MM.1S (cell line): ENCODE data around the gene AATK.

Experiments used
- DNase-seq: peaks from one replicate; pipeline ENCODE4 v3.0.0-alpha.2; 2015
- H2AFZ ChIP-seq: fragments of 300-600 bp; sonication (generic); 2 replicates; pipeline ENCODE4 v1.6.0; 2016; ENCODE audit warnings: antibody characterized with exemption, low read length
- H3F3A ChIP-seq: fragments of 300-600 bp; sonication (generic); 2 replicates; pipeline ENCODE4 v1.6.1; 2016; ENCODE audit warnings: mild to moderate bottlenecking, antibody characterized with exemption, low read length, moderate library complexity, mixed read lengths; ENCODE audit not compliant: insufficient read depth
- H3K27ac ChIP-seq: fragments of 300-600 bp; sonication (generic); 2 replicates; pipeline ENCODE4 v1.5.1; 2016; ENCODE audit warnings: mild to moderate bottlenecking, low read length
- H3K27me3 ChIP-seq: fragments of 300-600 bp; sonication (generic); replicated peaks from 2 replicates; pipeline ENCODE4 v1.6.0; 2016; ENCODE audit warnings: low read length; ENCODE audit not compliant: insufficient read depth
- H3K36me3 ChIP-seq: fragments of 300-600 bp; sonication (generic); replicated peaks from 2 replicates; pipeline ENCODE4 v1.6.1; 2016; ENCODE audit warnings: mild to moderate bottlenecking, low read length, mixed read lengths; ENCODE audit not compliant: insufficient read depth
- H3K4me1 ChIP-seq: fragments of 300-600 bp; sonication (generic); 2 replicates; pipeline ENCODE4 v1.6.1; 2016; ENCODE audit warnings: low read length, mixed read lengths
- H3K4me2 ChIP-seq: fragments of 300-600 bp; sonication (generic); 2 replicates; pipeline ENCODE4 v1.6.0; 2016; ENCODE audit warnings: low read depth, low read length
- H3K4me3 ChIP-seq: fragments of 300-600 bp; sonication (generic); 2 replicates; pipeline ENCODE4 v1.5.1; 2016; ENCODE audit warnings: low read length, mixed read lengths
- H3K79me2 ChIP-seq: fragments of 300-600 bp; sonication (generic); 2 replicates; pipeline ENCODE4 v1.6.1; 2016; ENCODE audit warnings: mixed run types, low read length, mixed read lengths
- H3K9ac ChIP-seq: fragments of 300-600 bp; sonication (generic); 2 replicates; pipeline ENCODE4 v1.6.1; 2016; ENCODE audit warnings: low read length, mixed read lengths
- H3K9me2 ChIP-seq: fragments of 300-600 bp; sonication (generic); replicated peaks from 2 replicates; pipeline ENCODE4 v1.6.1; 2016; ENCODE audit warnings: mild to moderate bottlenecking, low read length, mixed read lengths; ENCODE audit not compliant: insufficient read depth
- H3K9me3 ChIP-seq: fragments of 300-600 bp; sonication (generic); replicated peaks from 2 replicates; pipeline ENCODE4 v1.6.1; 2016; ENCODE audit warnings: mild to moderate bottlenecking, low read length, mixed read lengths; ENCODE audit not compliant: insufficient read depth
- H4K20me1 ChIP-seq: fragments of 300-600 bp; sonication (generic); 2 replicates; pipeline ENCODE4 v1.6.1; 2016; ENCODE audit warnings: mild to moderate bottlenecking, low read length, moderate library complexity, mixed read lengths; ENCODE audit not compliant: insufficient read depth
- CTCF ChIP-seq: fragments of 300-600 bp; sonication (generic); IDR thresholded peaks from 2 replicates; pipeline ENCODE4 v1.5.1; 2016; ENCODE audit warnings: antibody characterized with exemption, low read length, mixed read lengths
- EZH2 ChIP-seq: fragments of 300-600 bp; sonication (generic); optimal IDR thresholded peaks from 2 replicates; pipeline ENCODE3; 2017; ENCODE audit warnings: low read depth, mild to moderate bottlenecking, antibody characterized with exemption, low read length, mixed read lengths
- EZH2phosphoT487 ChIP-seq: fragments of 300-600 bp; sonication (generic); IDR thresholded peaks from 2 replicates; pipeline ENCODE4 v1.6.1; 2018; ENCODE audit warnings: antibody characterized with exemption, low read length

Gene AATK

GRCh38 chr17:81093619-81094508, 72.2 kb downstream of the AATK start:
- Histone ChIP-seq H3K4me1 (peaks cover 5% of the 10 kb centered on the region; the same call in 1 of the 2 replicates), H3K4me3 (no peak overlapping the region), H3K79me2 (no peaks in the 10 kb centered on the region), H3K27ac (no peak overlapping the region), H3K9me2 (no peaks in the 10 kb centered on the region), H3K27me3 (peaks cover 94% of the 10 kb centered on the region), H3K9me3 (no peaks in the 10 kb centered on the region), H2AFZ (no peak overlapping the region), H3K4me2 (no peak overlapping the region), H3K9ac (no peak overlapping the region), H3F3A (no peaks in the 10 kb centered on the region), H4K20me1 (no peaks in the 10 kb centered on the region), H3K36me3 (no peaks in the 10 kb centered on the region)
- TF ChIP-seq EZH2phosphoT487, result no peak
- no peak for TF ChIP-seq EZH2
- TF ChIP-seq CTCF, result no peak
- DNase-seq, result no peak

GRCh38 chr17:81092518-81093095, 73.4 kb downstream of the AATK start:
- no peaks in the 10 kb centered on the region for H4K20me1 ChIP-seq
- peaks cover 96% of the 10 kb centered on the region for H3K27me3 ChIP-seq
- no peak overlapping the region for H3K27ac ChIP-seq
- H3K36me3 ChIP-seq, result no peaks in the 10 kb centered on the region
- no peak overlapping the region for H3K9ac ChIP-seq
- no peaks in the 10 kb centered on the region for H3K9me3 ChIP-seq
- no peak overlapping the region for H3K4me3 ChIP-seq
- H3K79me2 ChIP-seq, result no peaks in the 10 kb centered on the region
- H3F3A ChIP-seq, result no peaks in the 10 kb centered on the region
- no peak for TF ChIP-seq CTCF
- TF ChIP-seq EZH2phosphoT487, result no peak
- no peak for TF ChIP-seq EZH2
- no peak overlapping the region for H2AFZ ChIP-seq
- DNase-seq, result no peak
- H3K9me2 ChIP-seq, result no peaks in the 10 kb centered on the region
- H3K4me2 ChIP-seq, result no peak overlapping the region
- H3K4me1 ChIP-seq, result peaks cover 5% of the 10 kb centered on the region; the same call in 1 of the 2 replicates

- no peaks in the 10 kb centered on the region for H3K79me2 ChIP-seq
- no peaks in the 10 kb centered on the region for H3F3A ChIP-seq
- DNase-seq, result no peak
- no peaks in the 10 kb centered on the region for H3K36me3 ChIP-seq
- H3K4me3 ChIP-seq, result no peak overlapping the region
- H4K20me1 ChIP-seq, result no peaks in the 10 kb centered on the region
- TF ChIP-seq EZH2 (no peak), CTCF (no peak), EZH2phosphoT487 (no peak)
- no peak overlapping the region for H3K9ac ChIP-seq
- no peak overlapping the region for H3K27ac ChIP-seq
- H3K4me2 ChIP-seq, result no peak overlapping the region
- H2AFZ ChIP-seq, result no peak overlapping the region
- H3K27me3 ChIP-seq, result peaks cover 96% of the 10 kb centered on the region
- H3K4me1 ChIP-seq, result peaks cover 5% of the 10 kb centered on the region; the same call in 1 of the 2 replicates
- no peaks in the 10 kb centered on the region for H3K9me2 ChIP-seq
- no peaks in the 10 kb centered on the region for H3K9me3 ChIP-seq
Observed at GRCh38 chr17:81091774-81092517, 74.1 kb downstream of the AATK start.
